Nucleus accumbens (tissue), 56 donors: ENCODE results near the gene DNAH2.

Experiments used
- DNase-seq, 56 donors: peaks; one replicate each; lab custom pipeline; 2025; lab: John Stamatoyannopoulos, UW

The DNAH2 gene, protein sequence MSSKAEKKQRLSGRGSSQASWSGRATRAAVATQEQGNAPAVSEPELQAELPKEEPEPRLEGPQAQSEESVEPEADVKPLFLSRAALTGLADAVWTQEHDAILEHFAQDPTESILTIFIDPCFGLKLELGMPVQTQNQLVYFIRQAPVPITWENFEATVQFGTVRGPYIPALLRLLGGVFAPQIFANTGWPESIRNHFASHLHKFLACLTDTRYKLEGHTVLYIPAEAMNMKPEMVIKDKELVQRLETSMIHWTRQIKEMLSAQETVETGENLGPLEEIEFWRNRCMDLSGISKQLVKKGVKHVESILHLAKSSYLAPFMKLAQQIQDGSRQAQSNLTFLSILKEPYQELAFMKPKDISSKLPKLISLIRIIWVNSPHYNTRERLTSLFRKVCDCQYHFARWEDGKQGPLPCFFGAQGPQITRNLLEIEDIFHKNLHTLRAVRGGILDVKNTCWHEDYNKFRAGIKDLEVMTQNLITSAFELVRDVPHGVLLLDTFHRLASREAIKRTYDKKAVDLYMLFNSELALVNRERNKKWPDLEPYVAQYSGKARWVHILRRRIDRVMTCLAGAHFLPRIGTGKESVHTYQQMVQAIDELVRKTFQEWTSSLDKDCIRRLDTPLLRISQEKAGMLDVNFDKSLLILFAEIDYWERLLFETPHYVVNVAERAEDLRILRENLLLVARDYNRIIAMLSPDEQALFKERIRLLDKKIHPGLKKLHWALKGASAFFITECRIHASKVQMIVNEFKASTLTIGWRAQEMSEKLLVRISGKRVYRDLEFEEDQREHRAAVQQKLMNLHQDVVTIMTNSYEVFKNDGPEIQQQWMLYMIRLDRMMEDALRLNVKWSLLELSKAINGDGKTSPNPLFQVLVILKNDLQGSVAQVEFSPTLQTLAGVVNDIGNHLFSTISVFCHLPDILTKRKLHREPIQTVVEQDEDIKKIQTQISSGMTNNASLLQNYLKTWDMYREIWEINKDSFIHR (N-terminal part only)

DNA sequence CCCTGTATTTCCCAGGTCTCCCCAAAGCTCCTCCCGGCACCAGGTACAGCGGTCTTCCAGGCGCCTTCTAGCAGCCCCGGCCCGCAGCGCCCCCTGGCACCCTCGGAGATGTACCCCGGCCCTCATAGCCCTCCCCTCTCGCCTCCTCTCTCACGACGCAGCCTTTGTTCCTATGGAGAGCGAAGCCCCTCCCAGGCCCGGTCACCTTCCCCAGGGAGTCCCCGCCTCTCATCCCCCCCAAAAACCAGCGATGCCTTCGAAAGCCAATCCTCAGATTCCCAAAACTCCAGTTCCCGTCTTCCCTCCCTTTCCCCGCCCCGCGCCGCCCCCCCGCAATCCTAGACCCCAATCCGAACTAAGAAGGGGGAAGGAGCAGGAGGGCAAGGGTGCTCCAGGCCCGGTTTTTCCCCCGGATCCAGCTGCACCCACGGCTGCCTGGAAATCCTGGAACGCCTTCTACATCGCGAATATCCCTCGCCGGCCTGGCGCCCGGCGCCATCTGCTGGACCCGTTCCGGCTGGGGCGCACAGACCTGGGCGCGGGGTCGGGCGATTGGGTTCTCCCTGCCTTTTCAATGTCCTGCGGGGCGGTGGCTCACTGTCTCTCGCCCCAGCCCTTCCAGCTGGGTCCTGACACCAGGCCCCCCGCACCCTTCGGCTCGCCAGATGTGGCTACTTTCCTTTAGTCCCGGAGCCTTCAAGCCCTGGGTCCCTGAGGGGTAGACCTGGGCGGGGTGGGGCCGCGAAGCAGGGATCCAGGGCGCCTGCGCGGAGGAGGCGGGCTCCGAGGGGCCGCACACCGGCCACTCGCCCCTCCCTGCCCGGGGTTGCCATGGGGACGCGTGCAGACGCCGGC is at the start of gene DNAH2:
Gene DNAH2, plus strand, starts transcription at position 844 of the 855 bp plus-strand sequence. CDS start 1,991 bp downstream, outside the sequence.
- DNase-seq: peak in 52 of 56 donors; percentile 31 to 93 (median 74)

DNA sequence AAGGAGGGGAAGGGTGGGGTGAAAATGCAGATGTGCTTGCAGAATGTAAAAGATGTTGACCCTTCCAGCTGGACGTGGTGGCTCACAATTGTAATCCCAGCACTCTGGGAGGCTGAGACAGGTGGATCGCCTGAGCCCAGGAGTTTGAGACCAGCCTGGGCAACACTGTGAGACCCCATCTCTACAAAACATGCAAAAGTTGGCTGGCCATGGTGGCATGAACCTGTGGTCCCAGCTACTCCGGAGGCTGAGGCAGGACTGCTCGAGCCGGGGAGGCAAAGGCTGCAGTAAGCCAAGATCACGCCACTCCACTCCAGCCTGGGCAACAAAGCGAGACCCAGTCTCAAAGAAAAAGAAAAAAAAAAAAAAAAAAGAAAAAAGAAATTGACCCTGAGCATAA is 49.1 kb upstream of the DNAH2 start:
- DNase-seq: peak in 2 of 56 donors; percentile 4 to 12

DNA sequence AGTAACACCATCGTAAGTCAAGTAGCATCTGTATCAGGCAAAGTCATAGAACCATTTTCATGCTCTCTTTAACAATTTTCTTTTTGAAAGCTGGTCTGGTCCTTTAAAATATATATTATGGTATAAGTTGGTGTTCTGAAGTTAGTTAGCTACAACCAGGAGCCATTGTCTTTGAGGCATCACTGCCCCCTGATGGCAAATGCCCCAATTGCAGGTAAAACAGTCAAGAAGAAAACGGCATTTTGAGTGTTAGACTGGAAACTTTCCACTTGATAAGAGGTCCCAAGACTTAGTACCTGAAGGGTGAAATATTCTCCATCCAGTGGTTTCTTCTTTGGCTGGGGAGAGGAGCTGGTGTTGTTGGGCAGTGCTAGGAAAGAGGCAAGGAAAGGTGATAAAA is 44.3 kb upstream of the DNAH2 start:
- no peak for DNase-seq

- no peak for DNase-seq
Measured at GRCh38 chr17:7674934-7675333, 42.6 kb upstream of the DNAH2 start.

GRCh38 chr17:7676533-7676932 is 41.0 kb upstream of the DNAH2 start:
- DNase-seq: no peak

- DNase-seq: no peak
Measured at GRCh38 chr17:7677388-7678067, 40.0 kb upstream of the DNAH2 start.

DNA sequence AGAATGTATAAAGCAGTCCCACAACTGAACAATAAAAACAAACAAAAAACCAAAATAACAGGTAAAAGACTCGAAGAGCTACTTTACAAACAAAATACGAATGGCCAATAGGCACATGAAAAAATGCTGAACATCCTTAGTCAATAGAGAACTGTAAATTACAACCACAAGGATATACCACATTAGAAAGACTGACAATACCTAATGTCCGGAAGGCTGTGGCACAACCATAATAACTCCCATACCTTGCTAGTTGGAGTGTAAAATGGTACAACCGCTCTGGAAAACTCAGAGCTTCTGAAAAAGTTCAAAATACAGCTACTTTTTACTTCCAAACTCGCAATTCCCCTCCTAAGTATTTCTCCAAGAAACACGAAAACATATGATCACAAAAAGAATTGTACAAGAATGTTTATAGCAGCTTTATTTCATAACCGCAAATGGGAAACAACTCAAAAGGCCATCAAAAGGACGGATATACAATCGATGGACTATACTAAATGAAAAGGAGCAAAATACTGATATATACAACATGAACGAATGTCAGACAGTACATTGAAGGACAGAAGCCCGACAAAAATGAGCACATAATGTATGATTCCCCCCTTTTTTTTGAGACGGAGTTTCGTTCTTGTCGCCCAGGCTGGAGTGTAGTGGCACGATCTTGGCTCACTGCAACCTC is 32.6 kb upstream of the DNAH2 start:
- no peak for DNase-seq

- DNase-seq: peak in 54 of 56 donors; percentile 47 to 95 (median 88)
Measured at GRCh38 chr17:7685533-7686221, 31.9 kb upstream of the DNAH2 start.

- DNase-seq: peak in 52 of 56 donors; percentile 61 to 94 (median 84)
Measured at GRCh38 chr17:7686222-7687071, 31.1 kb upstream of the DNAH2 start.

DNA sequence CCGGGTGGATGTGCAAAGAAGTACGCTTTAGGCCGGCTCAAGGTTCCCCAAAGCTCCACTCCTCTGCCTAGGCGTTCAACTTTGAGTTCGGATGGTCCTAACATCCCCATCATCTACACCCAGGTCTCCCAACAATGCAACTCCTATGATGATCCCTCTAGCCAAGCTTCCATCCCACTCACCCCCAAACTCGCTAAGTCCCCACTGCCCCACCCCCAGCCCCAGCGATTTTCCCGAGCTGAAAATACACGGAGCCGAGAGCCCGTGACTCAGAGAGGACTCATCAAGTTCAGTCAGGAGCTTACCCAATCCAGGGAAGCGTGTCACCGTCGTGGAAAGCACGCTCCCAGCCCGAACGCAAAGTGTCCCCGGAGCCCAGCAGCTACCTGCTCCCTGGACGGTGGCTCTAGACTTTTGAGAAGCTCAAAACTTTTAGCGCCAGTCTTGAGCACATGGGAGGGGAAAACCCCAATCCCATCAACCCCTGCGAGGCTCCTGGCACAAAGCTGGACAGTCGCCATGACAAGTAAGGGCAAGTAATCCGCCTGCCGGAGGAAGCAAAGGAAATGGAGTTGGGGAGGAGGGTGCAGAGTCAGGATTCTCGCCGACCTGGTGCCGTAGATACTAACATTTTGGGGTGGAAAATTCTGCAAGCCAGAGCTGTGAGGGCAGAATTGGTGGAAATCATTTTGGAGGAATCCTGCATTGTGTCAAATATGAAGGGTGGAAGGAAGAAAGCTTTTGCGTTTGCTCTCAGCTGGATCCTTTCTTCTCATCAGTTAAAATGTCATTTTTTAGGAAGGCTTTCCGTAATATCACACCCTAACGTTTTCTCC is 30.3 kb upstream of the DNAH2 start, which contains the start of gene TP53:
Gene TP53, minus strand, starts transcription at position 419 of the 836 bp plus-strand sequence. CDS start 10,896 bp downstream, outside the sequence.
- DNase-seq: peak; percentile 27 to 94 (median 83)

DNA sequence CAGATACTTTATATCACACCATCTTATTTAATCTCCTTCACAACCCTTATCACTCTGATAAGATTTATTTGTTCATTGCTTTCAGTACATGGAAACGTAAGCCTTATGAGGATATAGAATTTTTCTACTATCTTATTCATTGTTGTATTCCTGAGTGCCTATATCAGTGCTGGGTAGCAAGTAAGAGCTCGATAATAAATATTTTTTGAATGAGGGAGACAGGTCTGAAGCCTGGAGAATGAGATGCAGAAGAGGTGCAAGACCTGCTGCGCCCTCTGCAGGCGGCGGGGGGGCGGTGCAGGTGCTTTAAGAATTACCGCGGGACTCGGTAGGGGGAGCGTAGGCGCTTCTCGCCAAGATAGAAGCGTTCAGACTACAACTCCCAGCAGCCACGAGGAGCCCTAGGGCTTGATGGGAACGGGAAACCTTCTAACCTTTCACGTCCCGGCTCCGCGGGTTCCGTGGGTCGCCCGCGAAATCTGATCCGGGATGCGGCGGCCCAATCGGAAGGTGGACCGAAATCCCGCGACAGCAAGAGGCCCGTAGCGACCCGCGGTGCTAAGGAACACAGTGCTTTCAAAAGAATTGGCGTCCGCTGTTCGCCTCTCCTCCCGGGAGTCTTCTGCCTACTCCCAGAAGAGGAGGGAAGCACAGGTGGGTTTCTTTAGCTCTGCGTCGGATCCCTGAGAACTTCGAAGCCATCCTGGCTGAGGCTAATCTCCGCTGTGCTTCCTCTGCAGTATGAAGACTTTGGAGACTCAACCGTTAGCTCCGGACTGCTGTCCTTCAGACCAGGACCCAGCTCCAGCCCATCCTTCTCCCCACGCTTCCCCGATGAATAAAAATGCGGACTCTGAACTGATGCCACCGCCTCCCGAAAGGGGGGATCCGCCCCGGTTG is 29.4 kb upstream of the DNAH2 start, which contains the start of gene WRAP53:
Gene WRAP53, plus strand, starts transcription at position 570 of the 900 bp plus-strand sequence. Its CDS starts 172 bp downstream, at position 742.
- DNase-seq: peak; percentile 72 to 99 (median 96)

- no peak for DNase-seq
Measured at GRCh38 chr17:7688808-7689316, 28.7 kb upstream of the DNAH2 start.

GRCh38 chr17:7695586-7695985 is 22.0 kb upstream of the DNAH2 start:
- DNase-seq: no peak

DNA sequence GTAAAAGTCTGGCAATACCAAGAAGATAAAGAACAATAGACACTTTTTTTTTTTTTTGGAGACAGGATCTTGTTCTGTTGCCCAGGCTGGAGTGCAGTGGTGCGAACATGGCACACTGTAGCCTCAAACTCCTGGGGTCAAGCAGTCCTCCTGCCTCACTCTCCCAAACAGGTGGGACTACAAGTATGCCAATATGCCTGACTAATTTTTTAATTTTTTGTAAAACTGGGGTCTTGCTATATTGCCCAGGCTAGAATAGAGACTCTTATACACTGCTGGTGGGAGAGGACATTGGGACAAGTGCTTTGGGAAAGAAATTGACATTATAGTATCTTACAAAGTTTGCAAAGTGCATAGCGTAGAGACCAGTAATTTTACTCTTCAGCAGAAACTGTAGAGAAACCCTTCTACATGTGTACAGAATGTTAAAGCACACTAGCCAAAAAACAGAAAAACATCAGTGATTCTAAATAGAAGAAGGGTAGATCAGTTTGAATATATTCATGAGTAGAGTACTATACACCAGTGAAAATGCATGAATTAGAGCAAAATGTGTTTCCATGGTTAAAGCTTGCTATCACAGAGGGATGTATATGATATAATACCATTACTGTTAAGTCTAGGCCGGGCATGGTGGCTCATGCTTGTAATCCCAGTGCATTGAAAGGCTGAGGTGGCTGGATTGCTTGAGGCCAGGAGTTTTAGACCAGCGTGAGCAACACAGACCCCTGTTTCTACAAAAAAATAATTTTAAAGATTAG is 19.5 kb upstream of the DNAH2 start:
- no peak for DNase-seq
